Measurements from ENCODE around the gene CORO2B.

The CORO2B gene

GRCh38 chr15:68776477-68777270, 197.9 kb downstream of the CORO2B start:
- H3K27me3 ChIP-seq (ENCODE audit: insufficient read depth, insufficient read length): no peaks in the 10 kb centered on the region
- no peaks in the 10 kb centered on the region for H3K9me3 ChIP-seq (ENCODE audit: insufficient read depth, low read length)
- DNase-seq (ENCODE audit: low read depth, low spot score): no peak
- no peak overlapping the region for H3K9ac ChIP-seq (ENCODE audit: insufficient read length, low read depth)
- no peaks in the 10 kb centered on the region for H3K4me1 ChIP-seq (ENCODE audit: insufficient read depth, insufficient read length)
- peaks cover 34% of the 10 kb centered on the region for H3K36me3 ChIP-seq (ENCODE audit: insufficient read depth, insufficient read length, low read length)
- H3K4me3 ChIP-seq (ENCODE audit: insufficient read length, low read depth): no peak overlapping the region
- TF ChIP-seq YY1 (IDR thresholded peaks at IDR 0.05; ENCODE audit: insufficient read depth, insufficient read length) (no peak), ZNF274 (IDR thresholded peaks at IDR 0.05; ENCODE audit: low read depth, low read length) (no peak), SUZ12 (IDR thresholded peaks at IDR 0.05; ENCODE audit: extremely low read depth, insufficient read depth, insufficient read length) (no peak)

All from NT2/D1 (cell line).